Bronchial smooth muscle cell (primary cell): ENCODE data around the gene LCE7A. TPM values are rescaled to one million over a fixed set of nuclear protein-coding genes. Genes with fewer than 3 reads are reported as not detected.

Experiments used
- total RNA-seq: library from RNA; depleted of rRNA; stranded (reverse); fragments of >200 nt; gene quantifications from 2 replicates; pipeline ENCODE4 v1.2.1, GENCODE V29; 2014

The LCE7A gene, protein sequence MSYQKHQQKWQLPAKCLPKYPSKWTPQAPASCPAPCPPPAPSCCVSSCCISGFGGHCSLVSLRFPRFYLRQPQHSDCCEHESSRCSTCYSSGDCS
- total RNA-seq: not detected in 2 replicates

DNA sequence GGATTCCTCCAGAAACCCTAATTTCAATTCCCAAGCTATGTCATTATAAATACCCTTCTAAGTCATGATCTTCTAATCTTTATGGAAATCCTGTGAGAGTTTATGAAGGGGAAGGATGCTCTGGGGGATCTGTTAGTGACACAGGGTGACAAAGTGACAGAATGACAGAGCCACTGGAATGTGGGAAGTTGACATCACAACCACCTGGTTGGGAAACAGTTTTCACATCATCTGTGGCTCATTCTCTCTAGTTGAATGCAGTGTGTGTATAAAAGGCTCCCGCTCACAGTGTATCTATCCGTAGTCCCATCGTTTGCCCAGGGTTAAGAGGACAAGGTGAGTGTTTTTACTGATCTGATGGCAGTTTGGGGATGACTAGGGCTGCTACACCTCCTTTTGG is at the start of gene LCE7A:
Gene LCE7A, plus strand, starts transcription at position 301 of the 400 bp plus-strand sequence. CDS start 702 bp downstream, outside the sequence.

DNA sequence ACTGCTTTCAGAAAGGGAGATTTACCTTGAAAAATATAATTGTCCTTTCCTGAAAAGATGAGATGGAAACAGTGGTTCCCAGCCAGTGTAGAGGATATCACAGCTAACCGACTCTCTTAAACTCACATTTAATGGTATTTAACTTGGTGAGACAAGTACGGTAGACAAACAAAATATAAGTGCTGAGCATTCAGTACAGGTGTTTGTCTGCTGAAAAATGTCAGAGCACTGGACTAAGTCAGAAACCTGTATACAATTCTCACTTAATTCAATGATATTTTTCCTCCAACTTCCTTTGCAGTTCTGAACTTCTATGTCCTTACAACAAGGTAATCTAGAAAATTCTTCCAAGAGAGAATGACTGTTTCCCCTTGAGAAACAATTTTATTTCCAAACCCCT is 48.1 kb upstream of the LCE7A start, which contains the start of gene LCE1B:
Gene LCE1B, plus strand, starts transcription at position 301 of the 400 bp plus-strand sequence. CDS start 476 bp downstream, outside the sequence.

DNA sequence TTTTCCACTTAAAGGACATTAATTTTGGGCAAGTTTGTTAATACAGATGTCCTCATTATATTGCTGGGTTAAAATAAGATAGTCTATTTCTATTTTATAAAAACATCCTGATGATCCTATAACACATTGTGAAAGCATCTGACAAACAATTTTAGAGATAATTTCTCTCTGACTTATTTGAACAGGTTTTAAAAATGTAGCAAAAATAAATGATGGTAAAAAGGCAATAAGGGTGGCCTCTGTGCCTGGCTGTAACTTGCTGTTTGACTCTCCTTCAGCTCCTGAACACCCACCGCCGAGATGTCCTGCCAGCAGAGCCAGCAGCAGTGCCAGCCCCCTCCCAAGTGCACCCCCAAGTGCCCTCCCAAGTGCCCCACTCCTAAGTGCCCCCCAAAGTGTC is 32.6 kb upstream of the LCE7A start, which contains the start of gene LCE1A:
Gene LCE1A, plus strand, starts transcription at position 301 of the 400 bp plus-strand sequence. Its CDS starts 0 bp downstream, at position 301.

DNA sequence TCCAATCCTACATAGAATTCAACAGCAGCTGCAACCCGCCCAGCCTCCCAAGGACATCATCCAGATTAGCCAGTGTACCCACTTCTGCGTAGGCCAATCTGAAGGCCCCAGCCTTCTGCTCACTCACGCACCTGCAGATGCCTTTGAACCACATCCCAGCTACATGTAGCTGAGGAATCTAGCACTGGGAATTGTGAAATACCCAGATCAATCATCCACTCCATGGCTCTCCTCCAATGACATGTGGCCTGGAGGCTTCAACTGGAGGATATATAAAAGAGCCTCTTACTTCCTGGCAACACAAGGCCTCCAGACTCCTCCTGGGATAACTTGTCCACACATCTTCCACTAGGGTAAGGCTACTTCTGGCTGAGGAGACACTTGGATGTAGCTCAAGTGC is 17.2 kb upstream of the LCE7A start, which contains the start of gene LCE6A:
Gene LCE6A, plus strand, starts transcription at position 301 of the 400 bp plus-strand sequence. CDS start 665 bp downstream, outside the sequence.

DNA sequence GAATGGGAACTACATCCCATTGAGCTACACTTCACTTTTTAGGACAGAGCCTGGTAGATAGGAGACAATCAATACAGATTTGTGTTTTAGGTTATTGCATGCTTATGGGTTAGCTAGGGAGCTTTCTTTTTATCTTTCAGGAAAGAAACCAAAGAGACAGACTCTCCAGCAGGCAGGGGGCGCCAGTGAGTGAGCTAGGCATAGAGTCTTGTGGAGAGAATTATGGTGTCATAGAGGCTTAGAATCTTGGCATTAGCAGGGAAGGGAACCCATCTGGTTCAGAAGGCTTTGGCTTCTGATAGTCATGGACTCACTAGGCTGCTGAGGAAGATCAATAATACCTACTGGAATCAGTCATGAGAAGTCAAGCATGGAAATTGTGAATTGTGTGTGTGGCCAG is 18.2 kb downstream of the LCE7A start, which contains the start of gene SMCP:
Gene SMCP, plus strand, starts transcription at position 281 of the 400 bp plus-strand sequence. CDS start 6,101 bp downstream, outside the sequence.

DNA sequence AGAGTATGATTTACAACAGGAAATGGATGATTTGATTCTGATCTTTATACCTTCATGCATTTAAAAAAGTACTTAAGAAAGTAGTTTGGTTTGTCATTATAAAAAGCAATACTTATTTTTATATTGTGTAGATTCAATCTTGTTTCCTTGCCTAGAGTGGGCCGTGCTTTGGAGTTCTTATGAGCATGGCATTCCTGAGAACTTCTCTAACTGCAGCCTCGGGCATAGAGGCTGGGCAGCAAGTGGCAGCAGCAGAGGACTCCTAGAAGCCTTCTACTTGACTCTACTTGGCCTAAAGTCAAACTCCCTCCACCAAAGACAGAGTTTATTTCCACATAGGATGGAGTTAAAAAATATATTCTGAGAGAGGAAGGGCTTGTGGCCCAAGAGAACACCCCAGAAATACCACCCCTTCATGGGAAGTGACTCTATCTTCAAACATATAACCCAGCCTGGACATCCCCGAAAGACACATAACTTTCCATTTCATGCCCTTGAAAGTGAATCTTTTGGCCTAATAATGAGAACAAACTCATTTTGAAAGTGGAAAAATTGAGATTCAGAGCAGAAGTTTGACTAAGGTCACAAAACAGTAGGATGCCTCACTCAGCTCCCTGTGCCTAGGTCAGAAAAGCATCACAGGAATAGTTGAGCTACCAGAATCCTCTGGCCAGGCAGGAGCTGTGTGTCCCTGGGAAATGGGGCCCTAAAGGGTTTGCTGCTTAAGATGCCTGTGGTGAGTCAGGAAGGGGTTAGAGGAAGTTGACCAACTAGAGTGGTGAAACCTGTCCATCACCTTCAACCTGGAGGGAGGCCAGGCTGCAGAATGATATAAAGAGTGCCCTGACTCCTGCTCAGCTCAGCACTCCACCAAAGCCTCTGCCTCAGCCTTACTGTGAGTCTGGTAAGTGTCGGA is 48.1 kb downstream of the LCE7A start, which contains the start of gene IVL:
Gene IVL, plus strand, starts transcription at position 861 of the 916 bp plus-strand sequence. CDS start 1,252 bp downstream, outside the sequence.

Other genes with a start within 250 kb of the LCE7A start
- not detected in 2 replicates for gene LCE3B, start 246.2 kb upstream of the LCE7A start, total RNA-seq
- gene LCE3A, start 236.9 kb upstream of the LCE7A start, total RNA-seq: not detected in 2 replicates
- gene LCE2D, start 196.6 kb upstream of the LCE7A start, total RNA-seq: not detected in 2 replicates
- not detected in 2 replicates for gene LCE2C, start 184.7 kb upstream of the LCE7A start, total RNA-seq
- not detected in 2 replicates for gene LCE2B, start 173.9 kb upstream of the LCE7A start, total RNA-seq
- gene LCE2A, start 161.7 kb upstream of the LCE7A start, total RNA-seq: not detected in 2 replicates
- not detected in 2 replicates for gene LCE4A, start 151.8 kb upstream of the LCE7A start, total RNA-seq
- gene KPRP, start 102.0 kb upstream of the LCE7A start, total RNA-seq: not detected in 2 replicates
- gene LCE1F, start 84.9 kb upstream of the LCE7A start, total RNA-seq: not detected in 2 replicates
- gene LCE1E, start 73.7 kb upstream of the LCE7A start, total RNA-seq: not detected in 2 replicates
- not detected in 2 replicates for gene LCE1D, start 63.3 kb upstream of the LCE7A start, total RNA-seq
- gene LCE1C, start 53.3 kb upstream of the LCE7A start, total RNA-seq: not detected in 2 replicates
- gene LCE1B, start 48.0 kb upstream of the LCE7A start, total RNA-seq: not detected in 2 replicates
- not detected in 2 replicates for gene LCE1A, start 32.5 kb upstream of the LCE7A start, total RNA-seq
- gene LCE6A, start 17.1 kb upstream of the LCE7A start, total RNA-seq: not detected in 2 replicates
- gene SMCP, start 18.3 kb downstream of the LCE7A start, total RNA-seq: not detected in 2 replicates
- not detected in 2 replicates for gene IVL, start 48.5 kb downstream of the LCE7A start, total RNA-seq
- not detected in 2 replicates for gene SPRR5, start 87.2 kb downstream of the LCE7A start, total RNA-seq
- not detected in 2 replicates for gene SPRR4, start 110.7 kb downstream of the LCE7A start, total RNA-seq
- gene SPRR1A, start 124.1 kb downstream of the LCE7A start, total RNA-seq: not detected in 2 replicates
- gene SPRR3, start 141.8 kb downstream of the LCE7A start, total RNA-seq: 0.43 TPM in 1 of 2 replicates, not detected in the other
- 0.17 TPM in 1 of 2 replicates, not detected in the other for gene SPRR1B, start 171.2 kb downstream of the LCE7A start, total RNA-seq
- not detected in 2 replicates for gene SPRR2D, start 181.1 kb downstream of the LCE7A start, total RNA-seq
- gene SPRR2A, start 197.5 kb downstream of the LCE7A start, total RNA-seq: not detected in 2 replicates
- gene SPRR2B, start 211.6 kb downstream of the LCE7A start, total RNA-seq: not detected in 2 replicates
- not detected in 2 replicates for gene SPRR2E, start 234.5 kb downstream of the LCE7A start, total RNA-seq